ENCODE measurements around the gene ZC3H7A.

The ZC3H7A gene

GRCh38 chr16:11734025-11734652, 62.9 kb downstream of the ZC3H7A start:
- DNase-seq: no peak

GRCh38 chr16:11731222-11731621, 65.8 kb downstream of the ZC3H7A start:
- no peak for DNase-seq

- DNase-seq: no peak
Observed at GRCh38 chr16:11729787-11730186, 67.3 kb downstream of the ZC3H7A start.

- no peak for DNase-seq
Observed at GRCh38 chr16:11727796-11728543, 69.1 kb downstream of the ZC3H7A start.

GRCh38 chr16:11726008-11726407, 71.0 kb downstream of the ZC3H7A start:
- no peak for DNase-seq

- DNase-seq: no peak
Observed at GRCh38 chr16:11725457-11725856, 71.6 kb downstream of the ZC3H7A start.

GRCh38 chr16:11722468-11722808, 74.6 kb downstream of the ZC3H7A start:
- no peak for DNase-seq

- no peak for DNase-seq
Observed at GRCh38 chr16:11721781-11722467, 75.1 kb downstream of the ZC3H7A start.

- no peak for DNase-seq
Observed at GRCh38 chr16:11719762-11720161, 77.3 kb downstream of the ZC3H7A start.

GRCh38 chr16:11719171-11719570, 77.9 kb downstream of the ZC3H7A start:
- no peak for DNase-seq

- DNase-seq: no peak
Observed at GRCh38 chr16:11717811-11718210, 79.2 kb downstream of the ZC3H7A start.

GRCh38 chr16:11716336-11716735, 80.7 kb downstream of the ZC3H7A start:
- DNase-seq: no peak

- no peak for DNase-seq
Observed at GRCh38 chr16:11715246-11715947, 81.7 kb downstream of the ZC3H7A start.

GRCh38 chr16:11712122-11712521, 84.9 kb downstream of the ZC3H7A start:
- no peak for DNase-seq

- DNase-seq: no peak
Observed at GRCh38 chr16:11711662-11712061, 85.4 kb downstream of the ZC3H7A start.

GRCh38 chr16:11708421-11708820, 88.6 kb downstream of the ZC3H7A start:
- no peak for DNase-seq

GRCh38 chr16:11707679-11708197, 89.3 kb downstream of the ZC3H7A start:
- no peak for DNase-seq

GRCh38 chr16:11706180-11706742, 90.8 kb downstream of the ZC3H7A start:
- DNase-seq: no peak

GRCh38 chr16:11705311-11706025, 91.6 kb downstream of the ZC3H7A start:
- no peak for DNase-seq
